ENCODE data around the gene E2F1. TPM values are rescaled to one million over a fixed set of nuclear protein-coding genes. Genes with fewer than 3 reads are reported as not detected.

The E2F1 gene
- total RNA-seq, 4 donors from 2014 or later, result 1.2 to 1.9 (median 1.5) TPM

- no peak for ATAC-seq (ENCODE audit: low FRiP score)
- TF ChIP-seq, protein P1, sequence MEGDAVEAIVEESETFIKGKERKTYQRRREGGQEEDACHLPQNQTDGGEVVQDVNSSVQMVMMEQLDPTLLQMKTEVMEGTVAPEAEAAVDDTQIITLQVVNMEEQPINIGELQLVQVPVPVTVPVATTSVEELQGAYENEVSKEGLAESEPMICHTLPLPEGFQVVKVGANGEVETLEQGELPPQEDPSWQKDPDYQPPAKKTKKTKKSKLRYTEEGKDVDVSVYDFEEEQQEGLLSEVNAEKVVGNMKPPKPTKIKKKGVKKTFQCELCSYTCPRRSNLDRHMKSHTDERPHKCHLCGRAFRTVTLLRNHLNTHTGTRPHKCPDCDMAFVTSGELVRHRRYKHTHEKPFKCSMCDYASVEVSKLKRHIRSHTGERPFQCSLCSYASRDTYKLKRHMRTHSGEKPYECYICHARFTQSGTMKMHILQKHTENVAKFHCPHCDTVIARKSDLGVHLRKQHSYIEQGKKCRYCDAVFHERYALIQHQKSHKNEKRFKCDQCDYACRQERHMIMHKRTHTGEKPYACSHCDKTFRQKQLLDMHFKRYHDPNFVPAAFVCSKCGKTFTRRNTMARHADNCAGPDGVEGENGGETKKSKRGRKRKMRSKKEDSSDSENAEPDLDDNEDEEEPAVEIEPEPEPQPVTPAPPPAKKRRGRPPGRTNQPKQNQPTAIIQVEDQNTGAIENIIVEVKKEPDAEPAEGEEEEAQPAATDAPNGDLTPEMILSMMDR (IDR thresholded peaks at IDR 0.05), result no peak
- DNase-seq (ENCODE audit: low spot score), result no peak
These were observed 26.0 kb downstream of the E2F1 start for GRCh38 chr20:33660035-33660684.

DNA sequence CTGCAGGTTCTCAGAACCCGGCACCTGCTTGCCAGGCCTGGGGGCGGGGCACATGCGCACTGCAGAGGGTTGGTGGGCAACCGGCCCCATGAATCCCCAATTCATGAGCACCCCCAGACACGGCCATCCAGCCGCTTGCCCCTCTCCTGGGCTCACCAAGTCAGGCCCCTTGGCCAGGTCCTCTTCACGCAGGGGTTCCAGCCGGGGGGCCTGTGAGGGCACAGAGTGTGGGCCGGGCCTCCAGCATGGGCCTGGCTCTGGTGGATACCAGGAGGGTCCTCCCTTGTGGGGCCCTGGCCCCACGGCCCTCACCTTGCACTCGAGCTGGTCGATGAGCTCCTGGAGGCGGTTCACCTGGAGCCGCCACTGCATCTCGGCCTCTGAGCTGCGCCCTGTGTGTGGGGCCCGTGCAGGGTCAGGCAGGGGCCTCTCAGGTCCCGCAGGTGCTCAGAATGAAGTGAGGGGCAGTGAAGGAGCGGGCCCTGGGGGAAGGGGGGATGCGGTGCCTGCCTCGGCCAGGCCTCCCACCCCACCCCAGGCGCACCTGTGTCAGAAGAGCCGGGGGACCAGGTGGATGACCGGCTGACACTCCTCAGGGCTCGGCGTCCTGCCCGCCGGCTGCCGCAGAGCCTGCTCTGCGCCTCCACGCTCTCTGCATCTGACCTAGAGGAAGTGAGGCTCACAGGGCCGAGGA is 26.7 kb downstream of the E2F1 start:
- ATAC-seq (ENCODE audit: low FRiP score) (no peak), DNase-seq (ENCODE audit: low spot score) (no peak)
- TF ChIP-seq, protein P1 (IDR thresholded peaks at IDR 0.05), result no peak

- no peak for ATAC-seq (ENCODE audit: low FRiP score)
- no peak for DNase-seq (ENCODE audit: low spot score)
- TF ChIP-seq, protein P1 (IDR thresholded peaks at IDR 0.05), result no peak
These were observed 27.3 kb downstream of the E2F1 start for GRCh38 chr20:33658929-33659328.

- DNase-seq (ENCODE audit: low spot score) (no peak), ATAC-seq (ENCODE audit: low FRiP score) (no peak)
- TF ChIP-seq, protein P1 (IDR thresholded peaks at IDR 0.05), result no peak
These were observed 27.7 kb downstream of the E2F1 start for GRCh38 chr20:33658510-33658909.

- DNase-seq (ENCODE audit: low spot score) (no peak), ATAC-seq (ENCODE audit: low FRiP score) (no peak)
- TF ChIP-seq, protein P1 (IDR thresholded peaks at IDR 0.05), result no peak
These were observed 28.5 kb downstream of the E2F1 start for GRCh38 chr20:33657704-33658095.

DNA sequence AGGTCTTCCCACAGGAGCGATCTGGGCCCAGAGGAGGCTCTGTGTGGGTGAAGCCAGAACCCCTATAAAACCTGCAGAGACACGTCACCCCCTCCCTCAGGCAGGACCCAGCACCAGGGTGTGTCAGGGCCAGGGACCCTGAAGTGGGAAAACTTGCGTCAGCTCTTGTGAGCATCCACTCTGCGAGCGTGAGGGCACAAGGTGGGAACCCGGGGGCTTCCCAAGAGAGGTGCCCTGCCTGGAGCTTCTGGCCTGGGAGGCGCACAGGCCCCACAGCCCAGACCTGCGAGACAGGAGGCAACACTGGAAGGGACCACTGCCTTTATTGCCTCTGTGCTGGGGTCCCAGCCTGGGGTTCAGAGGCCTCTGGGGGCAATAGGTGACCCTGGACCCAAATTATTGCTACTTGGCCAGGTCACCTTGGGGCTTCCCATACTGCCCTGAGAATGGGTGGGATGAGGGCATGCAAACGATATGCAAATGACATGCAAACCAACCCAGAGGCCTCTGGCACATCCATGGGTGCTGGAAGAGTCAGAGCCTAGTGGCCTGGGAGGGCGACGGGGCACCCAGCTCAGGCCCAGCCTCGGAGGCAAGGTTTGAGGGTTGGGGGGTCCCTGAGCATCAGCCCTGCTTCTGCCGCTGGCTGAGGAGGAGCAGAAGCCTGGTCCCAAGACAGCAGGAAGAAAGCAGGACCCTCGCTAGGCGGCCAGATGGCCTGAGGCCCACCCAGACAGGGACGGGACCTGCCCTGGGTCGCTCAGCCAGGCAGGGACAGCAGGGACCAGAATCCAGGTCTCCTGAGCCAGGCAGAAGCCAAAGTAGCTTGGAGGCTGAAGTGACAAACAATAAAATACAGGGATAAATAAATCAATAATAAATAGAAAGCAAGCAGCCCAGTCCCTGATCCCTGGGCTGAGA is 29.1 kb downstream of the E2F1 start:
- DNase-seq (ENCODE audit: low spot score) (no peak), ATAC-seq (ENCODE audit: low FRiP score) (no peak)
- TF ChIP-seq, protein P1 (IDR thresholded peaks at IDR 0.05), result no peak
